ENCODE data around the gene RNF149.

RNF149 gene

DNA sequence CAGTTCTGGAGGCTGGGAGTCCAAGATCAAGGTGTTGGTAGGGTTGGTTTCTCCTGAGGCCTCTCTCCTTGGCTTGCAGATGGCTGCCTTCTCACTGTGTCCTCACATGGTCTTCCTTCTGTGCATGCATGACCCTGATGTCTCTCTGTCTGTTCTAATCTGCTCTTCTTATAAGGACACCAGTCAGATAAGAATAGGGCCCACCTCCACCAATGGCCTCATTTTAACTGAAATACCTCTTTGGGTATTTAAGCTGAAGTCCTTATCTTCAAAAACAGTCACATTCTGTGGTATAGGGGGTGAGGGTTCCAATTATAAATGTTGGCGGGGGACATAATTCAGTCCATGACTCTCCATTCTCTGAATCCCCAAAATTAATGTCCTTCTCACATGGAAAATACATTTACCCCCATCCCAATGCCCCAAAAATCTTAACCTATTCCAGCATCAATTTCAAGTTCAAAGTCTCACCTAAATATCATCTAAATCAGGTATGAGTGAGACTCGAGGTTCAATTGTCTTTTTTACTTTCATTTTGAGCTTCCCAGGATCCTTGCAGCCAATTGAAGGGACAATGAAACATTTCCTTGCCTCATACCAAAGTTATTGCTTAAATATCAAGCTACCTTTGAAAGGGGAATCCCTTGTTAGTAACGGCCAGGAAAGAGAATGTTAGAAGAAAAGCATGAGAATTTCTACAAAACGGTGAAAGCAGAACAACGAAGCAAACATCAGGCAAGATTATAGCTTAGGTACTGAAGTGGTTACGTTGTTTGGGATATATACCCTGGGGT, 76.4 kb downstream of the RNF149 start:
- DNase-seq (ENCODE audit: insufficient read length): no peak
- FAIRE-seq: no peak
- TF ChIP-seq TAF1 (IDR thresholded peaks at IDR 0.05; ENCODE audit: borderline replicate concordance, low read depth, low read length) (no peak), POLR2A (IDR thresholded peaks at IDR 0.05; ENCODE audit: low read depth, low read length) (no peak), POLR2AphosphoS5 (IDR thresholded peaks at IDR 0.05; ENCODE audit: low read depth, low read length) (no peak)

- DNase-seq (ENCODE audit: insufficient read length) (no peak), FAIRE-seq (no peak)
- TF ChIP-seq POLR2A (IDR thresholded peaks at IDR 0.05; ENCODE audit: low read depth, low read length): no peak
Observed at GRCh38 chr2:101231240-101231639, 77.3 kb downstream of the RNF149 start.

DNA sequence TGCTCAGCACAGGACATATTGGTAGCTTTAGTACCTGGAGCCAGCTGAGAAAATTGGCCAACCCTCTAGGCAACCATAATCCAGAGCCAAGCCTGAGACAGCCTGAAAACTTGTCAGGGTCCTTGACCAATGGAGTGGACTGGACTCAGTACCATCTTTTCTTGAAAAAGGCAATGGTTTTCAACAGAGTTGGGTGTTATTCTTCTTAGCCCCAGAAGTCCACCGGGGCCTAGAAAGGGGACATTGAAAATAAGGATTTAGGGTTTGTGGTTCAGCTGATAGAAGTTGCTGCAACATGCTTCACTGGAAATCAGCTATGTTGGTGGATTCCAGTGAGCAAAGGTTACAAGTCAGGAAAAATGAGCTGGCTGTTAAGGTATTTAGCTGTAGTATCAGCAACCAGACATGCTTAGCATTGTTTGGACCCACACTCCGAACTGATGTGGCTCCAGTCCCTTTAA, 77.9 kb downstream of the RNF149 start:
- no peak for FAIRE-seq
- TF ChIP-seq POLR2AphosphoS5 (IDR thresholded peaks at IDR 0.05; ENCODE audit: low read depth, low read length) (no peak), TAF1 (IDR thresholded peaks at IDR 0.05; ENCODE audit: borderline replicate concordance, low read depth, low read length) (no peak), POLR2A (IDR thresholded peaks at IDR 0.05; ENCODE audit: low read depth, low read length) (no peak)
- no peak for DNase-seq (ENCODE audit: insufficient read length)

Measured in GM12892 (cell line).